ENCODE results near the gene NMD3.

GRCh38 chr3:161247049-161247448 lies 25.9 kb downstream of the NMD3 start:
- TF ChIP-seq, protein P1, sequence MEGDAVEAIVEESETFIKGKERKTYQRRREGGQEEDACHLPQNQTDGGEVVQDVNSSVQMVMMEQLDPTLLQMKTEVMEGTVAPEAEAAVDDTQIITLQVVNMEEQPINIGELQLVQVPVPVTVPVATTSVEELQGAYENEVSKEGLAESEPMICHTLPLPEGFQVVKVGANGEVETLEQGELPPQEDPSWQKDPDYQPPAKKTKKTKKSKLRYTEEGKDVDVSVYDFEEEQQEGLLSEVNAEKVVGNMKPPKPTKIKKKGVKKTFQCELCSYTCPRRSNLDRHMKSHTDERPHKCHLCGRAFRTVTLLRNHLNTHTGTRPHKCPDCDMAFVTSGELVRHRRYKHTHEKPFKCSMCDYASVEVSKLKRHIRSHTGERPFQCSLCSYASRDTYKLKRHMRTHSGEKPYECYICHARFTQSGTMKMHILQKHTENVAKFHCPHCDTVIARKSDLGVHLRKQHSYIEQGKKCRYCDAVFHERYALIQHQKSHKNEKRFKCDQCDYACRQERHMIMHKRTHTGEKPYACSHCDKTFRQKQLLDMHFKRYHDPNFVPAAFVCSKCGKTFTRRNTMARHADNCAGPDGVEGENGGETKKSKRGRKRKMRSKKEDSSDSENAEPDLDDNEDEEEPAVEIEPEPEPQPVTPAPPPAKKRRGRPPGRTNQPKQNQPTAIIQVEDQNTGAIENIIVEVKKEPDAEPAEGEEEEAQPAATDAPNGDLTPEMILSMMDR (conservative IDR thresholded peaks at IDR 0.05; ENCODE audit: low read depth, low read length) = no peak
- no peak for TF ChIP-seq EZH2 (IDR thresholded peaks at IDR 0.05; ENCODE audit: borderline replicate concordance, low read depth, low read length, poor library complexity, severe bottlenecking)

Data from A673 (cell line).